22Rv1 (cell line): ENCODE measurements around the gene BRAF.
"Not testable (repeated sequence)": the region's sequence is repeated elsewhere in the genome, so short reads cannot be mapped to it uniquely, and the experiment has no call there.

Experiments
- H3K27ac ChIP-seq: fragments of 450-650 bp; 2 replicates; pipeline ENCODE4 v1.5.1; 2017
- CTCF ChIP-seq: fragments of 450-650 bp; IDR thresholded peaks from 2 replicates; pipeline ENCODE4 v1.5.1; 2017; ENCODE audit warnings: mild to moderate bottlenecking
- ZFX ChIP-seq: fragments of 450-650 bp; IDR thresholded peaks from 2 replicates; pipeline ENCODE4 v1.6.1; 2017; ENCODE audit warnings: antibody characterized with exemption, borderline replicate concordance

BRAF gene

DNA sequence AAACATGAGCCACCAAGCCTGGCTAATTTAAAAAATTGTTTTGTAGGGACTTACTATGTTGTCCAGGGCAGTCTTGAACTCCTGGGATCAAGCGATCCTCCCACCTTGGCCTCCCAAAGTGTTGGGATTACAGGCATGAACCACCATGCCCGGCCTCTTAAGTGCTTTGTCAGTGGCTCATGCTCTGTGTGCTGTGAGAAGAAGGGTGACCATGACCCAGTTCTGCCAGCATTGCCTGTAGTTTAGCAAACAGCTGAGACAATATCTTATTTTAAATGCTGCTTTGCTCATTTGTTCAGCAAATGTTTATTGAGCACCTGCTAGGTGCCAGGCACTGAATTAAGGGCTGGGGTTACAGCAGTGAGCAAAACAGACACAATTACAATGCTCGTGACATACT lies 243.0 kb downstream of the BRAF start:
- no peak overlapping the region for H3K27ac ChIP-seq
- TF ChIP-seq CTCF (no peak), ZFX (no peak)

DNA sequence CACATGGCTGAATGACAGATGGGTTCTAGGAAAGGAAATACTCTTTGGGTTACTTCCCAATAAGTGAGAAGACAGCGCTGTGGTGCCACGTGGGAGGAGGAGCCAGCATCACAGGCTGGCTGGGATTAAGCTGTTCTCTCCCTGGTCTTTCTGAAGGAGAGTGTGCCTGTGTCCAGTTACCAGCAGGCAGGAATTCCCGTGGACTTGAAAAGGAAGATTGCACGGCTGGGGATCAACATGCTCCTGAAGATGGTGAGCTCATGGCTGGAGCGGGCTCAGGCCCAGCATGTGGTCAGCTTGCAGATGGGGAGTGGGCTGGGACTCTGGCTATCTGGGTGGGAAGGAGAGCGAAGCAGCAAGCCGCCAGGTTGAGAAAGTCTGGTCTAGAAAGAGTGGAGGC lies 243.8 kb downstream of the BRAF start:
- H3K27ac ChIP-seq = no peak overlapping the region
- TF ChIP-seq ZFX (no peak), CTCF (no peak)

- H3K27ac ChIP-seq = no peak overlapping the region
- TF ChIP-seq CTCF (no peak), ZFX (no peak)
These were observed 245.5 kb downstream of the BRAF start for GRCh38 chr7:140679186-140679585.

GRCh38 chr7:140678816-140679130 lies 246.0 kb downstream of the BRAF start:
- no peak overlapping the region for H3K27ac ChIP-seq
- no peak for TF ChIP-seq CTCF
- TF ChIP-seq ZFX = no peak

DNA sequence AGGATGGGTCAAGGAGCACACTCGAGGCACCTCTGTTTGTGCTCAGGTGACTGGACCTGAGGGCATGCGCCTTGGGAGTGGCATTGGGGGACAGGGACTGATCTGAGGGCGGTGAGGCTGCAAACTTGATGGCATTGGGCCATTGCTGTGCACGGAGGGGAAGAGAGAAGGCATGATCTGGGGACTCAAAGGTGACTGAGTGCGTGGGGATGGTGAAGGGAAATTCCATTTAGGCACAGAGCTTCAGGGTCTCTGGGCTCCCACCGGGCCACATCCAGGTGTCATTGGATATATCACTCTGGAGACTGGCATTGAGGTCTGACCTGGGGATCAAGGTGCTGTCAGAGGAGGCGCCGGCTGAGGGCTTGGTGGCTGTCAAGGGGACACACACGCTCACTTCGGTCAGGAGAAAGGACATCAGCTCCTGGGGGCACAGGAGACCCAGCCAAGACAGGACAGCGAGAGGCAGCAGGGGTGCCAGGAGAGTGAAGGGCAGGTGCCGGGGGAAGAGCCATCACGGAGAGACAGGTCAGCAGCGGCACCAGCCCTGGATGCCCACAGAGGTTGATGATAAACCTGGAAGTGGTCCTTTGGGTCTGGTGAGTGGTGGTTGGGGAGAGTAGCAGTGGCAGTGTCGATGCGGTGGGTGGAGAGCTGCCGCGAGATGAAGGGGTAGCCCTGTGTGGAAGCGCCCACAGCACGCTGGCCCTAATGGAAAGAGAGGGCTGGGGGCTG lies 246.5 kb downstream of the BRAF start:
- TF ChIP-seq CTCF = no peak
- no peak for TF ChIP-seq ZFX
- no peak overlapping the region for H3K27ac ChIP-seq

DNA sequence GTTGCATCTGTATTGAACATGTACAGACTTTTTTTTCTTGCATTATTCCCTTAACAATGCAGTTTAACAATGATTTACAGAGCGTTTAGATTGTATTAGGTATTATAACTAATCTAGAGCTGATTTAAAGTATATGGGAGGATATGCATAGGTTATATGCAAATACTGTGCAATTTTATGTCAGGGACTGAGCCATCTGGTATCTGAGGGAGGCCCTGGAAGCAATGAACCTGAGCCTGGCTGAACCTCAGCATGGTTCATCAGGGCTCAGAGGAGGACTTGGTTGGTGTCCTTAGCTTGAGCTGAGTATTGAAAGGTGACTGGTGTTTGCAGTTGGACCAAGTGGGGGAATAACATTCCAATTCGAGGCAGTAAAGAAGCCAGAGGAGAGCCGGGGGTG lies 247.2 kb downstream of the BRAF start:
- TF ChIP-seq CTCF (no peak), ZFX (no peak)
- no peak overlapping the region for H3K27ac ChIP-seq

GRCh38 chr7:140676956-140677355 lies 247.8 kb downstream of the BRAF start:
- H3K27ac ChIP-seq = not testable (repeated sequence)

- no peak overlapping the region for H3K27ac ChIP-seq
- no peak for TF ChIP-seq CTCF
- TF ChIP-seq ZFX = no peak
These were observed 248.4 kb downstream of the BRAF start for GRCh38 chr7:140676306-140676705.
